ENCODE results near the gene PRKCA. TPM values are rescaled to one million over a fixed set of nuclear protein-coding genes. Genes with fewer than 3 reads are reported as not detected.

PRKCA gene
- total RNA-seq, 1 experiment from 2014 or later: 22.6 TPM

GRCh38 chr17:66585472-66585871 is 283.1 kb downstream of the PRKCA start:
- Histone ChIP-seq H3K9me2 (replicated peaks; ENCODE audit: low read length) (no peaks in the 10 kb centered on the region), H4K20me1 (ENCODE audit: low read length) (no peaks in the 10 kb centered on the region), H3K4me2 (ENCODE audit: low read length) (no peak overlapping the region), H3K79me2 (ENCODE audit: low read length) (no peaks in the 10 kb centered on the region), H3K36me3 (ENCODE audit: low read depth, low read length) (no peaks in the 10 kb centered on the region), H3K4me3 (ENCODE audit: low read length) (no peak overlapping the region), H2AFZ (ENCODE audit: low read length) (no peak overlapping the region), H3K9ac (ENCODE audit: low read length) (no peak overlapping the region), H3F3A (ENCODE audit: low read length, unreplicated experiment) (no peaks in the 10 kb centered on the region), H3K4me1 (ENCODE audit: insufficient read depth, low read length) (no peaks in the 10 kb centered on the region), H3K27ac (ENCODE audit: low read length) (no peak overlapping the region), H3K9me3 (ENCODE audit: low read length) (no peaks in the 10 kb centered on the region), H3K27me3 (ENCODE audit: low read length) (no peaks in the 10 kb centered on the region)
- TF ChIP-seq EZH2phosphoT487 (IDR thresholded peaks at IDR 0.05; ENCODE audit: borderline replicate concordance, low read length) (no peak), EZH2 (IDR thresholded peaks at IDR 0.05; ENCODE audit: low read length, unreplicated experiment) (no peak)
- TF ChIP-seq, protein P1, sequence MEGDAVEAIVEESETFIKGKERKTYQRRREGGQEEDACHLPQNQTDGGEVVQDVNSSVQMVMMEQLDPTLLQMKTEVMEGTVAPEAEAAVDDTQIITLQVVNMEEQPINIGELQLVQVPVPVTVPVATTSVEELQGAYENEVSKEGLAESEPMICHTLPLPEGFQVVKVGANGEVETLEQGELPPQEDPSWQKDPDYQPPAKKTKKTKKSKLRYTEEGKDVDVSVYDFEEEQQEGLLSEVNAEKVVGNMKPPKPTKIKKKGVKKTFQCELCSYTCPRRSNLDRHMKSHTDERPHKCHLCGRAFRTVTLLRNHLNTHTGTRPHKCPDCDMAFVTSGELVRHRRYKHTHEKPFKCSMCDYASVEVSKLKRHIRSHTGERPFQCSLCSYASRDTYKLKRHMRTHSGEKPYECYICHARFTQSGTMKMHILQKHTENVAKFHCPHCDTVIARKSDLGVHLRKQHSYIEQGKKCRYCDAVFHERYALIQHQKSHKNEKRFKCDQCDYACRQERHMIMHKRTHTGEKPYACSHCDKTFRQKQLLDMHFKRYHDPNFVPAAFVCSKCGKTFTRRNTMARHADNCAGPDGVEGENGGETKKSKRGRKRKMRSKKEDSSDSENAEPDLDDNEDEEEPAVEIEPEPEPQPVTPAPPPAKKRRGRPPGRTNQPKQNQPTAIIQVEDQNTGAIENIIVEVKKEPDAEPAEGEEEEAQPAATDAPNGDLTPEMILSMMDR (conservative IDR thresholded peaks at IDR 0.05; ENCODE audit: low read depth, low read length): no peak
- CTCF ChIA-PET: no interaction called here
- no TSS peak for BruUV-seq (replicated peaks)
- ATAC-seq (no peak), DNase-seq (no peak)
- intact Hi-C loops (cut with micrococcal nuclease): no loop called here
- POLR2A ChIA-PET (ENCODE audit: unreplicated experiment): no interaction called here

DNA sequence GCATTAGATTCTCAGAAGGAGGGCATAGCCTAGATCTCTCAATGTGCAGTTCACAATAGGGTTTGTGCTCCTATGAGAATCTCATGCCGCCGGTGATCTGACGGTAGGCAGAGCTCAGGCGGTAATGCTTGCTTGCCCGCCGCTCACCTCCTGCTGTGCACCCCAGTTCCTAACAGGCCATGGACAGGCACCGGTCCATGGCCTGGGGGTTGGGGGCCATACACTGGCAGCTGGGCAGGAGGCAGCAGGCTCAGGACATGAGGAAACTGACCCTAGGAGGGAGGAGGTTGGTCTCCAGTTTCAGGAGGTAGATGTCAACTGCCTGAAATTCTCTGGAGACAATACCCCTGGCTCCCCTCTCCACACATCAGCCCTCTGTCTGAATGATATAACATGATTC is 287.5 kb downstream of the PRKCA start:
- Histone ChIP-seq H2AFZ (ENCODE audit: low read length) (no peak overlapping the region), H3K9me3 (ENCODE audit: low read length) (no peaks in the 10 kb centered on the region), H3K27me3 (ENCODE audit: low read length) (no peaks in the 10 kb centered on the region), H3K4me1 (ENCODE audit: insufficient read depth, low read length) (no peaks in the 10 kb centered on the region), H3K79me2 (ENCODE audit: low read length) (no peaks in the 10 kb centered on the region), H3F3A (ENCODE audit: low read length, unreplicated experiment) (no peaks in the 10 kb centered on the region), H3K36me3 (ENCODE audit: low read depth, low read length) (peaks cover 3% of the 10 kb centered on the region; the same call in 1 of the 2 replicates), H3K9ac (ENCODE audit: low read length) (no peak overlapping the region), H3K4me3 (ENCODE audit: low read length) (no peak overlapping the region), H3K9me2 (replicated peaks; ENCODE audit: low read length) (no peaks in the 10 kb centered on the region), H3K4me2 (ENCODE audit: low read length) (no peak overlapping the region), H3K27ac (ENCODE audit: low read length) (no peak overlapping the region), H4K20me1 (ENCODE audit: low read length) (no peaks in the 10 kb centered on the region)
- POLR2A ChIA-PET (ENCODE audit: unreplicated experiment): interaction anchor here (0.6 kb wide), 1 partner anchor 84 kb away, joined by 3 read pairs; no protein-coding TSS in a partner anchor
- no peak for ATAC-seq
- TF ChIP-seq EZH2phosphoT487 (IDR thresholded peaks at IDR 0.05; ENCODE audit: borderline replicate concordance, low read length): no peak
- no peak for TF ChIP-seq EZH2 (IDR thresholded peaks at IDR 0.05; ENCODE audit: low read length, unreplicated experiment)
- TF ChIP-seq, protein P1 (conservative IDR thresholded peaks at IDR 0.05; ENCODE audit: low read depth, low read length): no peak
- DNase-seq: no peak
- intact Hi-C loops (cut with micrococcal nuclease): no loop called here
- BruUV-seq (replicated peaks): no TSS peak
- CTCF ChIA-PET: no interaction called here

- Histone ChIP-seq H3K4me1 (ENCODE audit: insufficient read depth, low read length) (no peaks in the 10 kb centered on the region), H3F3A (ENCODE audit: low read length, unreplicated experiment) (no peaks in the 10 kb centered on the region), H3K36me3 (ENCODE audit: low read depth, low read length) (peaks cover 3% of the 10 kb centered on the region; the same call in 1 of the 2 replicates), H3K4me2 (ENCODE audit: low read length) (no peak overlapping the region), H3K9ac (ENCODE audit: low read length) (no peak overlapping the region), H4K20me1 (ENCODE audit: low read length) (no peaks in the 10 kb centered on the region), H2AFZ (ENCODE audit: low read length) (no peak overlapping the region), H3K27me3 (ENCODE audit: low read length) (no peaks in the 10 kb centered on the region), H3K9me2 (replicated peaks; ENCODE audit: low read length) (no peaks in the 10 kb centered on the region), H3K79me2 (ENCODE audit: low read length) (no peaks in the 10 kb centered on the region), H3K4me3 (ENCODE audit: low read length) (no peak overlapping the region), H3K9me3 (ENCODE audit: low read length) (no peaks in the 10 kb centered on the region), H3K27ac (ENCODE audit: low read length) (no peak overlapping the region)
- ChIA-PET CTCF (no interaction called here), POLR2A (ENCODE audit: unreplicated experiment) (no interaction called here)
- intact Hi-C loops (cut with micrococcal nuclease): no loop called here
- TF ChIP-seq EZH2phosphoT487 (IDR thresholded peaks at IDR 0.05; ENCODE audit: borderline replicate concordance, low read length): no peak
- no peak for TF ChIP-seq EZH2 (IDR thresholded peaks at IDR 0.05; ENCODE audit: low read length, unreplicated experiment)
- TF ChIP-seq, protein P1 (conservative IDR thresholded peaks at IDR 0.05; ENCODE audit: low read depth, low read length): no peak
- no TSS peak for BruUV-seq (replicated peaks)
- ATAC-seq: no peak
- no peak for DNase-seq
These were observed 290.7 kb downstream of the PRKCA start for GRCh38 chr17:66593116-66593515.
